GM04504 (cell line): ENCODE results near the gene HDGF.
A peak's percentile ranks its signal among the peaks of the same experiment; 100 is the strongest.

ENCODE experiments used
- DNase-seq: peaks from one replicate; pipeline ENCODE4 v3.0.0-alpha.2; 2012; ENCODE audit warnings: low read depth

HDGF gene

GRCh38 chr1:156725683-156726280 lies 25.7 kb downstream of the HDGF start:
- peak; percentile 79 for DNase-seq

- no peak for DNase-seq
Observed at GRCh38 chr1:156721535-156721934, 29.9 kb downstream of the HDGF start.

GRCh38 chr1:156721131-156721530 lies 30.3 kb downstream of the HDGF start:
- no peak for DNase-seq

- DNase-seq: no peak
Observed at GRCh38 chr1:156717351-156717750, 34.1 kb downstream of the HDGF start.

GRCh38 chr1:156714830-156715229 lies 36.6 kb downstream of the HDGF start:
- DNase-seq: no peak

- DNase-seq: no peak
Observed at GRCh38 chr1:156712626-156713025, 38.8 kb downstream of the HDGF start.

- no peak for DNase-seq
Observed at GRCh38 chr1:156711011-156711817, 40.3 kb downstream of the HDGF start.

GRCh38 chr1:156709757-156710489 lies 41.6 kb downstream of the HDGF start:
- DNase-seq: no peak

- DNase-seq: no peak
Observed at GRCh38 chr1:156709031-156709430, 42.4 kb downstream of the HDGF start.

GRCh38 chr1:156708218-156708661 lies 43.2 kb downstream of the HDGF start:
- no peak for DNase-seq

GRCh38 chr1:156707417-156708217 lies 43.9 kb downstream of the HDGF start:
- no peak for DNase-seq

- DNase-seq: no peak
Observed at GRCh38 chr1:156706657-156707416, 44.6 kb downstream of the HDGF start.

- DNase-seq: no peak
Observed at GRCh38 chr1:156705918-156706656, 45.4 kb downstream of the HDGF start.

GRCh38 chr1:156705321-156705917 lies 46.1 kb downstream of the HDGF start, which contains the start of gene CRABP2:
Gene CRABP2 (minus strand): TSS chr1:156705583. CDS start chr1:156705446, 137 bp downstream.
- DNase-seq: no peak

GRCh38 chr1:156704930-156705320 lies 46.5 kb downstream of the HDGF start:
- DNase-seq: no peak

GRCh38 chr1:156704166-156704711 lies 47.2 kb downstream of the HDGF start:
- DNase-seq: no peak

GRCh38 chr1:156703741-156704140 lies 47.7 kb downstream of the HDGF start:
- DNase-seq: no peak

GRCh38 chr1:156703336-156703735 lies 48.1 kb downstream of the HDGF start:
- no peak for DNase-seq

- no peak for DNase-seq
Observed at GRCh38 chr1:156700736-156701531, 50.5 kb downstream of the HDGF start.
